GM12872 (cell line): ENCODE measurements around the gene CCR6.

ENCODE experiments used
- CTCF ChIP-seq: IDR thresholded peaks from 3 replicates; pipeline ENCODE4 v1.5.1; 2011; ENCODE audit warnings: low read depth, mild to moderate bottlenecking, low read length, moderate library complexity; ENCODE audit not compliant: insufficient read depth

Gene CCR6

GRCh38 chr6:167089243-167090142 is 33.4 kb upstream of the CCR6 start:
- no peak for TF ChIP-seq CTCF

GRCh38 chr6:167090171-167090570 is 32.7 kb upstream of the CCR6 start:
- TF ChIP-seq CTCF = 0 out of 3 replicates have a peak, but pooled peaks have one; percentile 18

GRCh38 chr6:167091026-167091804 is 31.7 kb upstream of the CCR6 start:
- TF ChIP-seq CTCF = no peak

GRCh38 chr6:167091805-167092107 is 31.1 kb upstream of the CCR6 start:
- TF ChIP-seq CTCF = no peak

GRCh38 chr6:167092672-167093339 is 30.1 kb upstream of the CCR6 start:
- TF ChIP-seq CTCF = peak; percentile 77

- no peak for TF ChIP-seq CTCF
Observed at GRCh38 chr6:167093406-167093921, 29.4 kb upstream of the CCR6 start.

GRCh38 chr6:167093922-167094432 is 28.9 kb upstream of the CCR6 start:
- no peak for TF ChIP-seq CTCF
